ENCODE data around the gene ZNF155.
"Not testable (repeated sequence)": the region's sequence is repeated elsewhere in the genome, so short reads cannot be mapped to it uniquely, and the experiment has no call there.

Gene ZNF155

GRCh38 chr19:43983912-43984686 is at the start of gene ZNF155:
Gene ZNF155, plus strand, starts transcription at chr19:43984188. Its CDS starts 4,356 bp downstream, at chr19:43988544.
- H3K27ac ChIP-seq: peak within 1 kb of the TSS; percentile 35
- DNase-seq (ENCODE audit: low read depth, low spot score): peak; percentile 73

GRCh38 chr19:43934985-43935708 is 48.8 kb upstream of the ZNF155 start, which contains the start of gene ZNF45:
Gene ZNF45, minus strand, starts transcription at chr19:43935282. Its CDS starts 13,097 bp downstream, at chr19:43922185.
- no peak for DNase-seq (ENCODE audit: low read depth, low spot score)
- H3K27ac ChIP-seq: peak within 1 kb of the TSS; percentile 58

- H3K27ac ChIP-seq: no peak overlapping the region
- no peak for DNase-seq (ENCODE audit: low read depth, low spot score)
These were observed 47.8 kb upstream of the ZNF155 start for GRCh38 chr19:43936188-43936587.

- DNase-seq (ENCODE audit: low read depth, low spot score): no peak
- no peak overlapping the region for H3K27ac ChIP-seq
These were observed 44.3 kb upstream of the ZNF155 start for GRCh38 chr19:43939557-43940260.

GRCh38 chr19:43940719-43941118 is 43.3 kb upstream of the ZNF155 start:
- no peak for DNase-seq (ENCODE audit: low read depth, low spot score)
- no peak overlapping the region for H3K27ac ChIP-seq

- no peak overlapping the region for H3K27ac ChIP-seq
- no peak for DNase-seq (ENCODE audit: low read depth, low spot score)
These were observed 42.8 kb upstream of the ZNF155 start for GRCh38 chr19:43941209-43941608.

GRCh38 chr19:43947412-43947811 is 36.6 kb upstream of the ZNF155 start:
- H3K27ac ChIP-seq; DNase-seq (ENCODE audit: low read depth, low spot score): not testable (repeated sequence)

GRCh38 chr19:43949803-43950202 is 34.2 kb upstream of the ZNF155 start:
- not testable (repeated sequence) for H3K27ac ChIP-seq; DNase-seq (ENCODE audit: low read depth, low spot score)

- peak within 1 kb of the TSS; percentile 33 for H3K27ac ChIP-seq
- DNase-seq (ENCODE audit: low read depth, low spot score): peak; percentile 88
These were observed 32.9 kb upstream of the ZNF155 start, which contains the start of gene ZNF221 for GRCh38 chr19:43950834-43951645. Gene ZNF221, plus strand, starts transcription at chr19:43951228. Its CDS starts 11,499 bp downstream, at chr19:43962727.

GRCh38 chr19:43956827-43957226 is 27.2 kb upstream of the ZNF155 start:
- H3K27ac ChIP-seq: no peak overlapping the region
- DNase-seq (ENCODE audit: low read depth, low spot score): no peak

- DNase-seq (ENCODE audit: low read depth, low spot score): no peak
- H3K27ac ChIP-seq: no peak overlapping the region
These were observed 26.1 kb upstream of the ZNF155 start for GRCh38 chr19:43957891-43958290.

- DNase-seq (ENCODE audit: low read depth, low spot score): no peak
- H3K27ac ChIP-seq: no peak overlapping the region
These were observed 23.6 kb upstream of the ZNF155 start for GRCh38 chr19:43960411-43960810.

GRCh38 chr19:43966079-43966694 is 17.8 kb upstream of the ZNF155 start:
- no peak for DNase-seq (ENCODE audit: low read depth, low spot score)

GRCh38 chr19:43976732-43977131 is 7.3 kb upstream of the ZNF155 start:
- DNase-seq (ENCODE audit: low read depth, low spot score): no peak
- H3K27ac ChIP-seq: no peak overlapping the region

More at GRCh38 chr19:43966079-43966694, 17.8 kb upstream of the ZNF155 start:
- no peak overlapping the region for H3K27ac ChIP-seq

GRCh38 chr19:43983544-43983911 is 460 bp upstream of the ZNF155 start:
- DNase-seq (ENCODE audit: low read depth, low spot score): no peak
- no peak overlapping the region for H3K27ac ChIP-seq

- DNase-seq (ENCODE audit: low read depth, low spot score): no peak
- H3K27ac ChIP-seq: no peak overlapping the region
These were observed 656 bp downstream of the ZNF155 start for GRCh38 chr19:43984687-43985000.

- H3K27ac ChIP-seq: peak overlapping the region; percentile 48
These were observed 13.8 kb downstream of the ZNF155 start for GRCh38 chr19:43997631-43998290.

GRCh38 chr19:44002212-44002565 is 18.2 kb downstream of the ZNF155 start:
- no peak for DNase-seq (ENCODE audit: low read depth, low spot score)
- H3K27ac ChIP-seq: peak overlapping the region; percentile 17

More at GRCh38 chr19:43997631-43998290, 13.8 kb downstream of the ZNF155 start:
- DNase-seq (ENCODE audit: low read depth, low spot score): peak; percentile 14

Data from epithelial cell of prostate (primary cell).